OCI-LY1 (cell line): ENCODE data around the gene EML6.

ENCODE experiments used
- H2AFZ ChIP-seq: fragments of 200-600 bp; sonication (generic), shearing (Covaris generic); 2 replicates; pipeline ENCODE4 v1.6.0; 2014; ENCODE audit warnings: antibody characterized with exemption, mild to moderate bottlenecking, low read length
- H3F3A ChIP-seq: fragments of 200-600 bp; sonication (generic), shearing (Covaris generic); 2 replicates; pipeline ENCODE4 v1.6.0; 2014; ENCODE audit warnings: mild to moderate bottlenecking, antibody characterized with exemption, low read length, moderate library complexity; ENCODE audit not compliant: insufficient read depth
- H3K27ac ChIP-seq: fragments of 200-600 bp; sonication (generic); 2 replicates; pipeline ENCODE4 v1.5.1; 2014; ENCODE audit warnings: low read length, mixed run types, mild to moderate bottlenecking, low read depth; ENCODE audit not compliant: poor library complexity, severe bottlenecking
- H3K27me3 ChIP-seq: fragments of 200-600 bp; sonication (generic); 2 replicates; pipeline ENCODE4 v1.6.0; 2014; ENCODE audit warnings: antibody characterized with exemption, mild to moderate bottlenecking, low read length, moderate library complexity; ENCODE audit not compliant: insufficient read depth
- H3K36me3 ChIP-seq: fragments of 200-600 bp; sonication (generic); 2 replicates; pipeline ENCODE4 v1.6.1; 2014; ENCODE audit warnings: mild to moderate bottlenecking, antibody characterized with exemption, low read length, moderate library complexity, mixed read lengths; ENCODE audit not compliant: insufficient read depth
- H3K4me1 ChIP-seq: fragments of 200-600 bp; sonication (generic); 2 replicates; pipeline ENCODE4 v1.5.1; 2014; ENCODE audit warnings: mild to moderate bottlenecking, low read length, moderate library complexity; ENCODE audit not compliant: insufficient read depth, severe bottlenecking
- H3K4me2 ChIP-seq: fragments of 200-600 bp; sonication (generic), shearing (Covaris generic); 2 replicates; pipeline ENCODE4 v1.6.1; 2014; ENCODE audit warnings: low read length
- H3K4me3 ChIP-seq: fragments of 200-600 bp; sonication (generic); 2 replicates; pipeline ENCODE4 v1.5.1; 2014; ENCODE audit warnings: low read length, low read depth, mild to moderate bottlenecking, mixed read lengths; ENCODE audit not compliant: poor library complexity, severe bottlenecking
- H3K79me2 ChIP-seq: fragments of 200-600 bp; shearing (Covaris generic); 2 replicates; pipeline ENCODE4 v1.6.1; 2016; ENCODE audit warnings: mixed run types, low read length, mixed read lengths; ENCODE audit not compliant: insufficient read depth
- H3K9ac ChIP-seq: fragments of 200-600 bp; sonication (generic), shearing (Covaris generic); 2 replicates; pipeline ENCODE4 v1.6.1; 2014; ENCODE audit warnings: mild to moderate bottlenecking, low read length, mixed read lengths
- H3K9me2 ChIP-seq: fragments of 200-600 bp; sonication (generic), shearing (Covaris generic); 2 replicates; pipeline ENCODE4 v1.6.1; 2014; ENCODE audit warnings: low read depth, mild to moderate bottlenecking, low read length, mixed read lengths
- H3K9me3 ChIP-seq: fragments of 200-600 bp; shearing (Covaris generic); 2 replicates; pipeline ENCODE4 v1.6.1; 2014; ENCODE audit warnings: low read length, mixed read lengths
- H4K20me1 ChIP-seq: fragments of 200-600 bp; sonication (generic), shearing (Covaris generic); 2 replicates; pipeline ENCODE4 v1.6.0; 2016; ENCODE audit warnings: mild to moderate bottlenecking, low read length; ENCODE audit not compliant: insufficient read depth
- CTCF ChIP-seq: fragments of 200-600 bp; sonication (generic), shearing (Covaris generic); IDR thresholded peaks from 2 replicates; pipeline ENCODE4 v1.5.1; 2017; ENCODE audit warnings: mild to moderate bottlenecking, antibody characterized with exemption, low read length, moderate library complexity, mixed read lengths
- EZH2 ChIP-seq: fragments of 200-600 bp; sonication (generic), shearing (Covaris generic); IDR thresholded peaks from 2 replicates; pipeline ENCODE4 v1.8.0; 2017; ENCODE audit warnings: borderline replicate concordance, mixed run types, mild to moderate bottlenecking, antibody characterized with exemption, low read length, moderate library complexity, mixed read lengths

EML6 gene

GRCh38 chr2:54850171-54851122, 127.0 kb downstream of the EML6 start:
- H3K36me3 ChIP-seq: peaks cover 94% of the 10 kb centered on the region
- no peak overlapping the region for H3K9ac ChIP-seq
- no peaks in the 10 kb centered on the region; the same call in 1 of the 2 replicates for H3K9me2 ChIP-seq
- no peaks in the 10 kb centered on the region for H3K79me2 ChIP-seq
- no peaks in the 10 kb centered on the region for H3K4me1 ChIP-seq
- H3K4me2 ChIP-seq: no peak overlapping the region
- H3K27me3 ChIP-seq: no peaks in the 10 kb centered on the region
- H3K4me3 ChIP-seq: no peak overlapping the region
- H3K27ac ChIP-seq: no peak overlapping the region
- no peaks in the 10 kb centered on the region for H3F3A ChIP-seq
- no peak overlapping the region for H2AFZ ChIP-seq
- no peaks in the 10 kb centered on the region for H3K9me3 ChIP-seq
- TF ChIP-seq CTCF (no peak), EZH2 (no peak)
- H4K20me1 ChIP-seq: no peaks in the 10 kb centered on the region

GRCh38 chr2:54853616-54854310, 130.3 kb downstream of the EML6 start:
- Histone ChIP-seq H2AFZ (no peak overlapping the region), H3K27me3 (no peaks in the 10 kb centered on the region)
- no peak for TF ChIP-seq CTCF
- TF ChIP-seq EZH2: no peak

GRCh38 chr2:54855434-54855833, 132.0 kb downstream of the EML6 start:
- Histone ChIP-seq H4K20me1 (no peaks in the 10 kb centered on the region), H3K36me3 (peaks cover 96% of the 10 kb centered on the region), H3K9me2 (no peaks in the 10 kb centered on the region; the same call in 1 of the 2 replicates), H3K27me3 (no peaks in the 10 kb centered on the region), H3K4me1 (no peaks in the 10 kb centered on the region), H3K9me3 (no peaks in the 10 kb centered on the region), H3K27ac (no peak overlapping the region), H3K4me2 (no peak overlapping the region), H3K79me2 (no peaks in the 10 kb centered on the region), H2AFZ (no peak overlapping the region), H3F3A (no peaks in the 10 kb centered on the region), H3K9ac (no peak overlapping the region), H3K4me3 (no peak overlapping the region)
- no peak for TF ChIP-seq EZH2
- TF ChIP-seq CTCF: no peak

More at GRCh38 chr2:54853616-54854310, 130.3 kb downstream of the EML6 start:
- Histone ChIP-seq H3K4me3 (no peak overlapping the region), H3K9ac (no peak overlapping the region), H3K4me2 (no peak overlapping the region), H3K9me2 (no peaks in the 10 kb centered on the region; the same call in 1 of the 2 replicates), H3K79me2 (no peaks in the 10 kb centered on the region), H3K9me3 (no peaks in the 10 kb centered on the region), H3K27ac (no peak overlapping the region), H4K20me1 (no peaks in the 10 kb centered on the region), H3K36me3 (peaks cover 96% of the 10 kb centered on the region), H3F3A (no peaks in the 10 kb centered on the region), H3K4me1 (no peaks in the 10 kb centered on the region)
